Measurements from ENCODE around the gene PDXK. TPM values are rescaled to one million over a fixed set of nuclear protein-coding genes. Genes with fewer than 3 reads are reported as not detected.

PDXK gene
- total RNA-seq, 1 donor from 2014 or later: 54.0 TPM

DNA sequence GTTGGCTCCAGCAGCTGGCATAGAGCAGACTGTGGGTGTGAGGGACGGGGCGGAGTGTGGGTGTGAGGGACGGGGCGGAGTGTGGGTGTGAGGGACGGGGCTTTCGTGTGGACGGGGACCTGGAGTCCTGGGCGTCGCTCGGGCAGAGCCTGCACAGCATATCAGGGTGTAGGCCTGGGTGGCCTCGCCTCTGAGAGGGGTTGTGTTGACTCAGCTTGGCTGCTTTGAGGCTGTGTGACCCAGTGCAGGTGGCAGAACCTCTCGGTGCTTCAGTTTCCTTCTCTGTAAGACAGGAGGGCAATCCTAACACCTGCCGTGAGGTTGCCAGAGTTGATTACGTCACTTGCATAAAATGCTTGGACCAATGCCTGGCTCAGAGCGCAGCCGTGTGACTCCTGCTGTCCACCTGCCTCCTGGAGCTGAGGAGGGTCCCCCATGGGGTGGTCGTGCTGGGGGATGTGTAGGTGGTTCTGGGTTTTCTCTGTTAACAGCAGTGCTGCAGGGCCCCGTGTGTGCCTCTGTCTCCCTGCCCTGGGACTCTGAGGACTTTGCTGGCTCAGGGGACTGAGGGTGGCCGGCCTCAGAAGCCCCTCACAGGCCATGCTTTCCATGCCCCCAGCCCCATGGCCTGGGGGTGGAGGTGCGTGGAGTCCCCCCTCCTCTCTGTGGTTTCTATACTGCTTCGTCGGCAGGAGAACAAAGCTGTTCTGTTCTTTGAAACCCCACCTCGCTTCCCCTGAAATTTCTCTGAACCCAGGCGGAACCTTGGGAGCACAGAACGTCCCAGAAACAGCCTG is 15.4 kb downstream of the PDXK start:
- Histone ChIP-seq H3K27ac (no peak overlapping the region), H4K20me1 (ENCODE audit: low read depth) (no peaks in the 10 kb centered on the region), H3K4me3 (no peak overlapping the region), H3K9me3 (ENCODE audit: low read depth) (no peaks in the 10 kb centered on the region), H3K4me1 (no peaks in the 10 kb centered on the region), H3K9ac (no peak overlapping the region), H3K79me2 (ENCODE audit: low read depth) (peaks cover 22% of the 10 kb centered on the region), H3K4me2 (no peak overlapping the region), H3K27me3 (no peaks in the 10 kb centered on the region), H3F3A (ENCODE audit: low read depth) (peaks cover 12% of the 10 kb centered on the region), H3K36me3 (no peaks in the 10 kb centered on the region), H2AFZ (replicated peaks) (no peak overlapping the region)
- Mint-ChIP-seq H3K9me3 (no peaks in the 10 kb centered on the region), H3K27ac (no peak overlapping the region), H3K4me1 (peaks cover 31% of the 10 kb centered on the region), H3K36me3 (peaks cover 6% of the 10 kb centered on the region), H3K4me3 (no peak overlapping the region), H3K27me3 (ENCODE audit: insufficient read depth, low read depth) (peaks cover 7% of the 10 kb centered on the region)
- TF ChIP-seq, protein P1, sequence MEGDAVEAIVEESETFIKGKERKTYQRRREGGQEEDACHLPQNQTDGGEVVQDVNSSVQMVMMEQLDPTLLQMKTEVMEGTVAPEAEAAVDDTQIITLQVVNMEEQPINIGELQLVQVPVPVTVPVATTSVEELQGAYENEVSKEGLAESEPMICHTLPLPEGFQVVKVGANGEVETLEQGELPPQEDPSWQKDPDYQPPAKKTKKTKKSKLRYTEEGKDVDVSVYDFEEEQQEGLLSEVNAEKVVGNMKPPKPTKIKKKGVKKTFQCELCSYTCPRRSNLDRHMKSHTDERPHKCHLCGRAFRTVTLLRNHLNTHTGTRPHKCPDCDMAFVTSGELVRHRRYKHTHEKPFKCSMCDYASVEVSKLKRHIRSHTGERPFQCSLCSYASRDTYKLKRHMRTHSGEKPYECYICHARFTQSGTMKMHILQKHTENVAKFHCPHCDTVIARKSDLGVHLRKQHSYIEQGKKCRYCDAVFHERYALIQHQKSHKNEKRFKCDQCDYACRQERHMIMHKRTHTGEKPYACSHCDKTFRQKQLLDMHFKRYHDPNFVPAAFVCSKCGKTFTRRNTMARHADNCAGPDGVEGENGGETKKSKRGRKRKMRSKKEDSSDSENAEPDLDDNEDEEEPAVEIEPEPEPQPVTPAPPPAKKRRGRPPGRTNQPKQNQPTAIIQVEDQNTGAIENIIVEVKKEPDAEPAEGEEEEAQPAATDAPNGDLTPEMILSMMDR (IDR thresholded peaks at IDR 0.05): no peak
- no peak for DNase-seq (ENCODE audit: low spot score)

DNA sequence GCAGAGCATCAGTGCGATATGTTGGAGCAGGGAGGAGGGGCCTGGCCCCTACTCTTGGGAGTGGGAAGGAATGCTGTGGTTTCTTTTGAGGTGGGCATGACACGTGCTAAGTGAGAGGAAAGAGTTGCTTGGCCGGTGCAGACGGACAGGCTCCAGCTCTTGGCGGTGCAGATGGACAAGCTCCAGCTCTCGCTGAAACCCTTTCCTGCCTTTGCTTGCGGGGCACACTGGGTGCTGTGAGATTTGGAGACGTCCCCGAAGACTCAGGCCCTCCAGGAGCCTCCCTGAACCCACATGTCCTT is 15.9 kb downstream of the PDXK start:
- no peaks in the 10 kb centered on the region for H3K9me3 ChIP-seq (ENCODE audit: low read depth)
- no peak overlapping the region for H2AFZ ChIP-seq (replicated peaks)
- no peak overlapping the region for H3K9ac ChIP-seq
- H3K4me1 ChIP-seq: no peaks in the 10 kb centered on the region
- no peaks in the 10 kb centered on the region for H3K36me3 ChIP-seq
- H3F3A ChIP-seq (ENCODE audit: low read depth): peaks cover 14% of the 10 kb centered on the region
- H3K4me1 Mint-ChIP-seq: peaks cover 29% of the 10 kb centered on the region
- peaks cover 4% of the 10 kb centered on the region for H3K27me3 Mint-ChIP-seq (ENCODE audit: insufficient read depth, low read depth)
- no peak overlapping the region for H3K4me3 Mint-ChIP-seq
- H3K27me3 ChIP-seq: no peaks in the 10 kb centered on the region
- no peak overlapping the region for H3K4me2 ChIP-seq
- TF ChIP-seq EZH2 (IDR thresholded peaks at IDR 0.05) (no peak), EZH2phosphoT487 (IDR thresholded peaks at IDR 0.05) (no peak)
- TF ChIP-seq, protein P1 (IDR thresholded peaks at IDR 0.05): no peak
- no peaks in the 10 kb centered on the region for H3K9me3 Mint-ChIP-seq
- peaks cover 16% of the 10 kb centered on the region for H3K79me2 ChIP-seq (ENCODE audit: low read depth)
- DNase-seq (ENCODE audit: low spot score): no peak
- no peak overlapping the region for H3K27ac ChIP-seq
- H3K27ac Mint-ChIP-seq: no peak overlapping the region
- peaks cover 7% of the 10 kb centered on the region for H3K36me3 Mint-ChIP-seq
- H4K20me1 ChIP-seq (ENCODE audit: low read depth): peaks cover under 1% of the 10 kb centered on the region
- H3K4me3 ChIP-seq: no peak overlapping the region

DNA sequence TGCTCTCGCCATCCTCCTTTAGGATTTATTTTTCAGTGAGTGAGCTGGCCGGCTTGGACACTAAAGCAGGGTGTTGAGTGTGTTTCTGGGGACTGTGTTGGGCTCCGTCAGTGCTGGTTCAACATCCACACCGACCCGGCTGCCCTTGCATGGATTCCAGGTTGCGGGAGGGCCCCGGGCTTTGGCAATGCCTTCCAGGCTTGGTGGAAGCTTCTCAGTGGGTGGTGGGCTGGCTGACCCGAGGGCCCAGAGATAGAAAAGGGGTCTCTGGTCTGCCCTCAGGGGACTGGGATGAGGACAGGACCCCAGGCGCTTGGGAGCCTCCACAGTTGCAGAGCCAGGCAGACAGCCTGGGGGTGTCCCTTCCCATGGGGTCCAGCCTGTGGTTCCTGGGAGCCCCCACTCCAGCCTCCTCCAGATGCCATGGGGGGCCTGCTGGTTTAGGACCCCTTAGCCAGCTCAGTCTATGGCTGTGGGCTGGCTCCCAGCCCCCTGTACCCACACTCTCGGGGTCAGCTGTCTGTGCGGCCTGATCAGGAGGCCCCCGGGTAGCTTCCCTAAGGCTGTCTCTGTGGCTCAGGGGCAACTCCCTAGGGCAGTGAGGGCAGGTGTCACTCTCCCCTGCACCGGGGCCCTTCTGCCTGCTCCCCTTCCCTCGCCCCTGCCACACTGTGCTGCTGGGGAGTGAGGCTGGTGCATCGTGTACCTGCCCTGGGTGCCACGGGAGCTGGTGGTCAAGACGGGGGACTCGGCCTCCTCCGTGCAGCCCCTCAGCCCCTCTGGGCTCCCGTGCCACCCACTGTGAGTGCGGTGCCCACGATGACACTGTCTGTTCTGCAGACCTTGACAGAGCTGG is 16.5 kb downstream of the PDXK start:
- H3K9me3 Mint-ChIP-seq: no peaks in the 10 kb centered on the region
- no peaks in the 10 kb centered on the region for H3K27me3 ChIP-seq
- H3K4me3 Mint-ChIP-seq: no peak overlapping the region
- no peak overlapping the region for H2AFZ ChIP-seq (replicated peaks)
- peaks cover 7% of the 10 kb centered on the region for H3K36me3 Mint-ChIP-seq
- H3K9me3 ChIP-seq (ENCODE audit: low read depth): no peaks in the 10 kb centered on the region
- H3F3A ChIP-seq (ENCODE audit: low read depth): peaks cover 14% of the 10 kb centered on the region
- H3K36me3 ChIP-seq: no peaks in the 10 kb centered on the region
- H3K4me1 Mint-ChIP-seq: peaks cover 31% of the 10 kb centered on the region
- H3K27me3 Mint-ChIP-seq (ENCODE audit: insufficient read depth, low read depth): peaks cover 6% of the 10 kb centered on the region
- no peak overlapping the region for H3K9ac ChIP-seq
- H3K4me2 ChIP-seq: no peak overlapping the region
- no peaks in the 10 kb centered on the region for H3K4me1 ChIP-seq
- DNase-seq (ENCODE audit: low spot score): no peak
- H4K20me1 ChIP-seq (ENCODE audit: low read depth): peaks cover 7% of the 10 kb centered on the region
- peaks cover 10% of the 10 kb centered on the region for H3K79me2 ChIP-seq (ENCODE audit: low read depth)
- no peak for TF ChIP-seq EZH2phosphoT487 (IDR thresholded peaks at IDR 0.05)
- TF ChIP-seq EZH2 (IDR thresholded peaks at IDR 0.05): no peak
- TF ChIP-seq, protein P1 (IDR thresholded peaks at IDR 0.05): no peak
- H3K27ac Mint-ChIP-seq: no peak overlapping the region
- no peak overlapping the region for H3K27ac ChIP-seq
- H3K4me3 ChIP-seq: no peak overlapping the region
